ENCODE measurements around the gene RABGAP1L.
"Not testable (repeated sequence)": the region's sequence is repeated elsewhere in the genome, so short reads cannot be mapped to it uniquely, and the experiment has no call there.

The RABGAP1L gene

GRCh38 chr1:174829990-174830389 is 670.7 kb downstream of the RABGAP1L start:
- DNase-seq: no peak

- no peak for DNase-seq
Observed at GRCh38 chr1:174836543-174836942, 677.2 kb downstream of the RABGAP1L start.

GRCh38 chr1:174837386-174837785 is 678.1 kb downstream of the RABGAP1L start:
- no peak for DNase-seq

GRCh38 chr1:174839211-174839610 is 679.9 kb downstream of the RABGAP1L start:
- DNase-seq: no peak

GRCh38 chr1:174841747-174842146 is 682.4 kb downstream of the RABGAP1L start:
- no peak for DNase-seq

GRCh38 chr1:174848593-174849560 is 689.6 kb downstream of the RABGAP1L start:
- DNase-seq: not testable (repeated sequence)

- no peak for DNase-seq
Observed at GRCh38 chr1:174850726-174851125, 691.4 kb downstream of the RABGAP1L start.

- no peak for DNase-seq
Observed at GRCh38 chr1:174858301-174858700, 699.0 kb downstream of the RABGAP1L start.

GRCh38 chr1:174870319-174870718 is 711.0 kb downstream of the RABGAP1L start:
- DNase-seq: no peak

- no peak for DNase-seq
Observed at GRCh38 chr1:174871886-174872285, 712.6 kb downstream of the RABGAP1L start.

GRCh38 chr1:174872615-174873058 is 713.3 kb downstream of the RABGAP1L start:
- no peak for DNase-seq

GRCh38 chr1:174874331-174875053 is 715.2 kb downstream of the RABGAP1L start:
- DNase-seq: no peak

GRCh38 chr1:174875306-174875705 is 716.0 kb downstream of the RABGAP1L start:
- DNase-seq: peak; percentile 41

- no peak for DNase-seq
Observed at GRCh38 chr1:174877208-174877673, 717.9 kb downstream of the RABGAP1L start.

- DNase-seq: no peak
Observed at GRCh38 chr1:174880171-174880570, 720.9 kb downstream of the RABGAP1L start.

- no peak for DNase-seq
Observed at GRCh38 chr1:174883409-174883808, 724.1 kb downstream of the RABGAP1L start.

- DNase-seq: no peak
Observed at GRCh38 chr1:174884038-174884437, 724.7 kb downstream of the RABGAP1L start.

GRCh38 chr1:174884566-174884965 is 725.2 kb downstream of the RABGAP1L start:
- DNase-seq: no peak

- no peak for DNase-seq
Observed at GRCh38 chr1:174890024-174890423, 730.7 kb downstream of the RABGAP1L start.

- no peak for DNase-seq
Observed at GRCh38 chr1:174892016-174892415, 732.7 kb downstream of the RABGAP1L start.

GRCh38 chr1:174894117-174894762 is 734.9 kb downstream of the RABGAP1L start:
- no peak for DNase-seq

GRCh38 chr1:174895610-174896009 is 736.3 kb downstream of the RABGAP1L start:
- not testable (repeated sequence) for DNase-seq
